HG03103 (cell line): ENCODE measurements around the gene ABHD6.
A peak's percentile ranks its signal among the peaks of the same experiment; 100 is the strongest.

Experiments
- ATAC-seq: cut with Tn5 transposase; IDR thresholded peaks from one replicate; pipeline ENCODE4 v1.9.1; 2021; ENCODE audit warnings: low read depth; ENCODE audit not compliant: unreplicated experiment

Gene ABHD6

GRCh38 chr3:58307639-58308215, 70.1 kb downstream of the ABHD6 start:
- ATAC-seq: no peak

GRCh38 chr3:58308728-58309127, 71.1 kb downstream of the ABHD6 start:
- ATAC-seq: no peak

- ATAC-seq: no peak
Measured at GRCh38 chr3:58317811-58318210, 80.2 kb downstream of the ABHD6 start.

GRCh38 chr3:58321791-58322190, 84.2 kb downstream of the ABHD6 start:
- no peak for ATAC-seq

- ATAC-seq: no peak
Measured at GRCh38 chr3:58322793-58323192, 85.2 kb downstream of the ABHD6 start.

- no peak for ATAC-seq
Measured at GRCh38 chr3:58323529-58324390, 86.2 kb downstream of the ABHD6 start.

- no peak for ATAC-seq
Measured at GRCh38 chr3:58324391-58325390, 87.1 kb downstream of the ABHD6 start.

GRCh38 chr3:58325525-58325992, 88.0 kb downstream of the ABHD6 start:
- no peak for ATAC-seq

- ATAC-seq: no peak
Measured at GRCh38 chr3:58326267-58326900, 88.8 kb downstream of the ABHD6 start.

GRCh38 chr3:58329150-58329921, 91.7 kb downstream of the ABHD6 start:
- no peak for ATAC-seq

GRCh38 chr3:58329922-58330413, 92.4 kb downstream of the ABHD6 start:
- no peak for ATAC-seq

GRCh38 chr3:58331593-58332152, 94.1 kb downstream of the ABHD6 start:
- ATAC-seq: no peak

- peak; percentile 78 for ATAC-seq
Measured at GRCh38 chr3:58332575-58333188, 95.1 kb downstream of the ABHD6 start, which contains the start of gene PXK. PXK (plus strand) TSS chr3:58332892; CDS start chr3:58332989, 97 bp downstream.

GRCh38 chr3:58333206-58334012, 95.8 kb downstream of the ABHD6 start:
- peak; percentile 46 for ATAC-seq

GRCh38 chr3:58334013-58334321, 96.4 kb downstream of the ABHD6 start:
- ATAC-seq: no peak

- no peak for ATAC-seq
Measured at GRCh38 chr3:58334506-58334884, 96.9 kb downstream of the ABHD6 start.

GRCh38 chr3:58335652-58335947, 98.0 kb downstream of the ABHD6 start:
- no peak for ATAC-seq
